GM18907 (cell line): ENCODE measurements around the gene USP36.
"Not testable (repeated sequence)": the region's sequence is repeated elsewhere in the genome, so short reads cannot be mapped to it uniquely, and the experiment has no call there.

Experiments used
- ATAC-seq: cut with Tn5 transposase; IDR thresholded peaks from one replicate; pipeline ENCODE4 v1.9.1; 2021; ENCODE audit warnings: mild to moderate bottlenecking, moderate library complexity; ENCODE audit not compliant: unreplicated experiment

The USP36 gene

DNA sequence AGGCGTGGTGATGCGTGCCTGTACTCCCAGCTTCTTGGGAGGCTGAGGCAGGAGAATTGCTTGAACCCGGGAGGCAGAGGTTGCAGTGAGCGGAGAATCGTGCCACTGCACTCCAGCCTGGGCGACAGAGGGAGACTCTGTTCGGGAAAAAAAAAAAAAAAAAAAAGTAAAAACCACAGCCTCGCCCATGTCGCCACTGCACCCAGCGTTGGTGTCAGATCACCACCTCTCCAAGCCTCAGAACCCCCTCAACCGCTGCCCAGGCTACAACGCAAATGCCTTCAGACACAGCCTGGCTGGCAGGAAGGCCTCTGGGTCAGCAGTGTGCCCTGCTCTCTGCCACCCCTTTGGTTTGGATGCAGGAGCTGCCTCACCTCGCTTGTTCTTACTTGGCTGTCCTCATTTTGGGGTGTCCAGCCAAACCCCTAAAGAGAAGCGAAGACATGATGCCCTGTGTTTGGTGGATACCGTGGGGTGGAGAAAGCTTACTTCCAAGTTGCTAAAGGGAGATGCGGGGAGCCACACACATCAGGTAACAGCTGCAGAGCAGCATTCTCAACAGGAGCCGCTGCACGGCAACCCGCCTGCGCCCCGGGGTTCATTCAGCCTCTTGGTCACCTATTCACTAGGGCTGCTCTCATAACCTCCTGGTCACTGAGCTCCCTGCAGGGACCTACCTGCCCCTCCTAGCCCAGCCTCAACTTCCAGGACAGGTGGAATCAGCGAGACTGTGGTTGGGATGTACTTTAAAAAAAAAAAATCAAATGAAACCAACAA lies 45.6 kb downstream of the USP36 start:
- no peak for ATAC-seq

DNA sequence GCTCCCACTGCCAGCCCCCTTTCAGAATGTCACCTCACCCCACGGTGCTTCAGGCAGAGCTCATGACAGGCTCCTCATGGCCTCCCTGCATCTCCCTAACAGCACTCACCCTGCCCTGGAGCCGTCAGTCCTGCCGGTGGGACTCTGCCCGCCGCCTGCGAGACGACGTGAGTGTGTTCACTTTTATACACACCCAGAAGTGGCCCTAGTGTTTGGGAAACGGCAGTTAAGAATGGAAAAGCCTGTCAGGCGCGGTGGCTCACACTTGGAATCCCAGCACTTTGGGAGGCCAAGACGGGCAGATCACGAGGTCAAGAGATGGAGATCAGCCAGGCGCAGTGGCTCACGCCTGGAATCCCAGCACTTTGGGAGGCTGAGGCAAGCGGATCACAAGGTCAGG lies 46.2 kb downstream of the USP36 start:
- no peak for ATAC-seq

DNA sequence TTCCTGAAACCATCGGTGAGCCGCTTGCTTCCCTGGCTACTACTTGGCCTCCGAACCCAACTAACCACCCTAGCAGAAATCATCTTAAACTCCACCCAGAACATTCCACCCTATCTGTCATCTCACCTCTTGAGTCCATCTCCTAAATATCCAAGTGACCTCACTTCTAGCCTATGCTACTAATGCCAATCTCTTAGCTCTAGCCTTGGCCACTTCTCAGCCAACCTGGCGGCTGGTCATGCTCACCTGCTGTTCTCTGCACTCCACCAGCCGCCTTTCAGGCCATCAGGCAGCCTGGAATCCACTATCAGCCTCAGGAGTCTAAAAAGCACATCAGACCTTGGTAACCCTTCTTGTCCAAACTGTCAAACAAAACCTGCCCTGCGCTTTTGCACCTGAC lies 46.6 kb downstream of the USP36 start:
- no peak for ATAC-seq

- no peak for ATAC-seq
These were observed 47.2 kb downstream of the USP36 start for GRCh38 chr17:78793415-78793814.

GRCh38 chr17:78791840-78792709 lies 48.5 kb downstream of the USP36 start:
- no peak for ATAC-seq

GRCh38 chr17:78790552-78790951 lies 50.1 kb downstream of the USP36 start:
- ATAC-seq = no peak

- no peak for ATAC-seq
These were observed 50.9 kb downstream of the USP36 start for GRCh38 chr17:78789663-78790181.

GRCh38 chr17:78789149-78789662 lies 51.4 kb downstream of the USP36 start:
- no peak for ATAC-seq

GRCh38 chr17:78788451-78788850 lies 52.2 kb downstream of the USP36 start:
- no peak for ATAC-seq

- ATAC-seq = no peak
These were observed 53.2 kb downstream of the USP36 start for GRCh38 chr17:78787444-78787843.

DNA sequence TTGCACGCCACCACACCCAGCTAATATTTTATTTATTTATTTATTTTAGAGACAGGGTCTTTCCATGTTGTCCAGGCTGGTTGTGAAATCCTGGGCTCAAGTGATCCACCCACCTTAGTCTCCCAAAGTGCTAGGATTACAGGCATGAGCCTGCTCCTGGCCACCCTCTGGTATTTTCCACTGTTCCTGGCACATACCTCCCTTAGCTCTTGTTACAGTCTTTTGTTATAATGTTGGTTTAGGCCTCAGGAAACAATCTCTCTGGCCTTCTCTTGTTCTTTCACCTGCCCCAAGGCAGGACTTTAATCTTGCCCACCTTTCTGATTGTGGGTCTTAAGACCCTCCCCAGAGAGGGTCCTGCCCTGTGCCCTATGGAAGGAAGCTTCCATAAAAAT lies 55.0 kb downstream of the USP36 start:
- no peak for ATAC-seq

GRCh38 chr17:78785011-78785662 lies 55.5 kb downstream of the USP36 start:
- ATAC-seq = no peak

GRCh38 chr17:78784352-78784751 lies 56.3 kb downstream of the USP36 start:
- ATAC-seq = no peak

DNA sequence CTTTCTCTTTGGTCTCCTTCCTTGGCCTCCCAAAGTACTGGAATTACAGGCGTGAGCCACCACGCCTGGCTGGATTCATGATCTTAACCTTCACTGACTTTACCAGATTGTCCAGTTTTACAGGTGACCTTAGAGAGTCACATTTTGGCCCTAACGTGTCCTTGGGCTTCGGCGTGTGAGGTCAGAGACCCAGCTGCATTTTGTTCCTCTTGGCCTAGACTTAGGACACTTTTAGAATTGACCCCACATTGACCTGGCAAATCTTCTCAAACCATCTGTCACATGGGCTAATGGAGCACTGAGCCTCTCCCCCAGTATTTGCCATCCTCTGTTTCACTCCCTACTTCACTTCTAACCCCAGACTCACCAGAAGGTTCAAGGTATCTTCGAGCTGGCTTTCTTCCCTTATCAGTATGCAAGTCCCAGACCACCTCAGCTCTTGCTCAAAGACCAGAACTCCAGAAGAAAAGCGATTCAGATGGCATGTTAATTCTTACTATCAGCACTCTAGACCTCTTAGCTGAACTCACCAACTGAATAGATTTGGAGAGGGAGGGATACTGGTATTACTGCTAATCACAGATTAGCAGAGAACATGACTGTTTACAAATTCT lies 56.8 kb downstream of the USP36 start:
- ATAC-seq = no peak

GRCh38 chr17:78781893-78782304 lies 58.7 kb downstream of the USP36 start, which contains the start of gene CYTH1:
Gene CYTH1, minus strand, starts transcription at chr17:78782273. Its CDS starts 50 bp downstream, at chr17:78782223.
- peak; percentile 30 for ATAC-seq

DNA sequence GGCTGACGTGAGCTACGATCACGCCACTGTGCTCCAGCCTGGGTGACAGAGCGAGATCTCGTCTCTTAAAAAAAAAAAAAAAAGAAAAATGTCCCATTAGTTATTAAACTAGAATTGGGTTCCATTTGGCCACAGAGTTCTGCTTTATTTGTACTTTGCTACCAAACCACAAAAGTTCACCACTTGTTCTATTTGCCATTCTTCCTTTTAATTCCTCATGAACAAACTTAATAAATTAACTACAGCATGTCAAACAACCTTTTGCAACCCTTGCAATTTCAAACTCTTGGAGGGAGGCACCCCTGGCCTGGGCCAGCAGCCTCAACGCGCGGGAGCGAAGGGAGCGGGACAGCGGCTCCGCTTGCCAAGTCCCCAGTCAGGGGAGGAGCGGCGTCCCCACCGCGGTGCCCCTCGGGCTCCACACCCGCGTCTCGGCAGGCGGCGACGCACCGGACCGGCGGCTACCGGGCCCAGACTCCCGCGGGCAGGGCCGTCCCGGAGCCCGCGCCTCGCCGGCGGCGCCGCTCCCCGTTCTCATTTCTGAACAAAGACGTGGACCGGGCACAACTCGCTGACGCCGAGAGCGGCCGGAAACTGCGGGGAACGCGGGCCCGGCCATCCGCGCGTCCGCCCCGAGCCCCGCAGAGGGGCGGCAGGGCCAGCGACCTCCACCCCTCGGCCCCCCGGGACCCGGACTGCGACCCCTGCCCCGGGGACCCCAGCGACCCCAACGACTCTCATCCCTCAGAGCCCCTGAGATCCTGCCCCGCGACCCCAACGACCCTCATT lies 59.3 kb downstream of the USP36 start:
- peak; percentile 15 for ATAC-seq

DNA sequence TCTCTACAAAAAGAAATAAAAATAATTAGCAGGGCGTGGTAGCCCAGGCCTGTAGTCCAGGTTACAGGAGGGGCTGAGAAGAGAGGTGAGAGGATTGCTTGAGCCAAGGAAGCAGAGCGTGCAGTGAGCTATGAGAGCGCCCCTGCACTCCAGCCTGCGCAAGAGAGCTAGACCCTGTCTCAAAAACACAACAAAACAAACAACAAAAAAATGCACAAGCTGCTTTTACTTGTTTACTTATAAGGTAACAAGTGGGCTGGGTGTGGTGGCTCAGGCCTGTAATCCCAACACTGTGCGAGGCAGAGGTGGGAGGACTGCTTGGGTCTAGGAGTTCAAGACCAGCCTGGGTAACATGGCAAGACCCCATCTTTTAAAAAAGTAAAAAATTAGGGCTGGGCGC lies 60.3 kb downstream of the USP36 start:
- no peak for ATAC-seq

DNA sequence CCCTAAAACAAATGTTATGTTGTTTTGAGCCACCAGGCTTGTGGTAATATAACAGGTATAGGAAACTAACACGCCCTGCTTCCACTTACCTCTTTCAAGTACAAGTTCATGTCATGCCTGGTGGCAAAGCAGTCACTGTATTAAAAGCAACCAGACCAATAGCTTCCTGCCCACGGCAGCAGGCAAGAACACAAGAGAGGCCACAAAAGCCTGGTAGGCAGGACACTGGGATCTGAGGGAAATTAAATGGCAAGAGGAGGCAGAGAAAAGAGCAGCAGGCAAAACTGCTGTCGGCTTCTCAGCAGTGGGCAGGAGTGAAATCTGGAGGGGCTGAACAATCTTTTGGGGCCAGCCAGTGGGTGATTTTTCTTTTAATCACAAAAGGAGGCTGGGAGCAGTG lies 60.8 kb downstream of the USP36 start:
- ATAC-seq = no peak

- not testable (repeated sequence) for ATAC-seq
These were observed 61.3 kb downstream of the USP36 start for GRCh38 chr17:78779286-78779651.

GRCh38 chr17:78777881-78778280 lies 62.7 kb downstream of the USP36 start:
- no peak for ATAC-seq
